Calu3 (cell line): ENCODE data around the gene SIGLEC8. TPM values are rescaled to one million over a fixed set of nuclear protein-coding genes. Genes with fewer than 3 reads are reported as not detected.

Experiments
- BruUV-seq: library from RNA; stranded (reverse); fragments of 400-500 nt; replicated peaks from 2 replicates; lab custom pipeline; 2021; lab: Mats Ljungman, UMichigan
- CTCF ChIA-PET: fragments of 300-600 bp; sonication (Branson Sonifier 250); formaldehyde crosslinking; loops from one replicate; lab custom pipeline; 2022; ENCODE audit warnings: antibody characterized with exemption; lab: Charles Lee
- DNase-seq: peaks from one replicate; pipeline ENCODE4 v3.0.0; 2022
- H3K27ac Mint-ChIP-seq: one replicate; pipeline ENCODE4 v1.8.0; 2022; ENCODE audit warnings: mixed read lengths; ENCODE audit not compliant: unreplicated experiment
- H3K27me3 Mint-ChIP-seq: one replicate; pipeline ENCODE4 v1.8.0; 2022; ENCODE audit warnings: mixed read lengths; ENCODE audit not compliant: unreplicated experiment
- H3K36me3 Mint-ChIP-seq: one replicate; pipeline ENCODE4 v1.8.0; 2022; ENCODE audit warnings: mild to moderate bottlenecking, moderate library complexity, mixed read lengths; ENCODE audit not compliant: insufficient read depth, unreplicated experiment
- H3K4me1 Mint-ChIP-seq: one replicate; pipeline ENCODE4 v1.8.0; 2022; ENCODE audit warnings: mild to moderate bottlenecking, low read depth, mixed read lengths; ENCODE audit not compliant: unreplicated experiment
- H3K4me3 Mint-ChIP-seq: one replicate; pipeline ENCODE4 v1.8.0; 2022; ENCODE audit warnings: mild to moderate bottlenecking, low read depth, moderate library complexity, mixed read lengths; ENCODE audit not compliant: unreplicated experiment
- H3K9me3 Mint-ChIP-seq: one replicate; pipeline ENCODE4 v1.8.0; 2022; ENCODE audit warnings: low read depth, mixed read lengths; ENCODE audit not compliant: unreplicated experiment
- intact Hi-C: fragments of 100-400 bp; cut with micrococcal nuclease; formaldehyde crosslinking; loops from one replicate; pipeline ENCODE4 v1.10.0; 2022; ENCODE audit not compliant: unreplicated experiment
- total RNA-seq: library from RNA; stranded (reverse); gene quantifications from 2 replicates; pipeline ENCODE4 v1.2.3, GENCODE V29; 2022
- TF ChIP-seq, protein P1 (sequence below): fragments of 200-600 bp; IDR thresholded peaks from one replicate; pipeline ENCODE4 v1.8.0; 2022; ENCODE audit warnings: antibody characterized with exemption; ENCODE audit not compliant: unreplicated experiment

Gene SIGLEC8
- total RNA-seq, 1 experiment from 2014 or later = not detected

GRCh38 chr19:51410950-51411748, 47.1 kb downstream of the SIGLEC8 start:
- no peak overlapping the region for H3K4me3 Mint-ChIP-seq
- H3K9me3 Mint-ChIP-seq = peaks cover 3% of the 10 kb centered on the region
- BruUV-seq = no TSS peak
- TF ChIP-seq, protein P1, sequence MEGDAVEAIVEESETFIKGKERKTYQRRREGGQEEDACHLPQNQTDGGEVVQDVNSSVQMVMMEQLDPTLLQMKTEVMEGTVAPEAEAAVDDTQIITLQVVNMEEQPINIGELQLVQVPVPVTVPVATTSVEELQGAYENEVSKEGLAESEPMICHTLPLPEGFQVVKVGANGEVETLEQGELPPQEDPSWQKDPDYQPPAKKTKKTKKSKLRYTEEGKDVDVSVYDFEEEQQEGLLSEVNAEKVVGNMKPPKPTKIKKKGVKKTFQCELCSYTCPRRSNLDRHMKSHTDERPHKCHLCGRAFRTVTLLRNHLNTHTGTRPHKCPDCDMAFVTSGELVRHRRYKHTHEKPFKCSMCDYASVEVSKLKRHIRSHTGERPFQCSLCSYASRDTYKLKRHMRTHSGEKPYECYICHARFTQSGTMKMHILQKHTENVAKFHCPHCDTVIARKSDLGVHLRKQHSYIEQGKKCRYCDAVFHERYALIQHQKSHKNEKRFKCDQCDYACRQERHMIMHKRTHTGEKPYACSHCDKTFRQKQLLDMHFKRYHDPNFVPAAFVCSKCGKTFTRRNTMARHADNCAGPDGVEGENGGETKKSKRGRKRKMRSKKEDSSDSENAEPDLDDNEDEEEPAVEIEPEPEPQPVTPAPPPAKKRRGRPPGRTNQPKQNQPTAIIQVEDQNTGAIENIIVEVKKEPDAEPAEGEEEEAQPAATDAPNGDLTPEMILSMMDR = no peak
- CTCF ChIA-PET = interaction anchor here (0.7 kb wide), 1 partner anchor 31 kb away, joined by 3 read pairs; no protein-coding TSS in a partner anchor
- peaks cover 67% of the 10 kb centered on the region for H3K27me3 Mint-ChIP-seq
- H3K36me3 Mint-ChIP-seq = no peaks in the 10 kb centered on the region
- no peak overlapping the region for H3K27ac Mint-ChIP-seq
- H3K4me1 Mint-ChIP-seq = no peaks in the 10 kb centered on the region
- no peak for DNase-seq
- intact Hi-C loops = no loop called here

GRCh38 chr19:51407511-51408131, 50.6 kb downstream of the SIGLEC8 start:
- Mint-ChIP-seq H3K9me3 (peaks cover 12% of the 10 kb centered on the region), H3K27ac (no peak overlapping the region), H3K4me1 (no peaks in the 10 kb centered on the region), H3K27me3 (peaks cover 33% of the 10 kb centered on the region), H3K4me3 (no peak overlapping the region), H3K36me3 (no peaks in the 10 kb centered on the region)
- no TSS peak for BruUV-seq
- CTCF ChIA-PET = interaction anchor here (1.0 to 1.8 kb wide), 5 partner anchors 9 to 68 kb away, joined by 3 to 13 read pairs (median 8); partner anchors contain the start of gene VSIG10L
- intact Hi-C loops = loop anchor here (1.0 kb wide), 1 partner anchor 68 kb away; no protein-coding TSS in a partner anchor
- TF ChIP-seq, protein P1 = peak; percentile 51
- peak; percentile 57 for DNase-seq

- intact Hi-C loops = no loop called here
- H3K27ac Mint-ChIP-seq = no peak overlapping the region
- H3K9me3 Mint-ChIP-seq = peaks cover 21% of the 10 kb centered on the region
- no peaks in the 10 kb centered on the region for H3K36me3 Mint-ChIP-seq
- DNase-seq = no peak
- H3K4me1 Mint-ChIP-seq = no peaks in the 10 kb centered on the region
- TF ChIP-seq, protein P1 = no peak
- BruUV-seq = no TSS peak
- CTCF ChIA-PET = no interaction called here
- H3K4me3 Mint-ChIP-seq = no peak overlapping the region
- H3K27me3 Mint-ChIP-seq = no peaks in the 10 kb centered on the region
Observed at GRCh38 chr19:51402117-51402516, 56.1 kb downstream of the SIGLEC8 start.

Other genes with a start within 250 kb of the SIGLEC8 start
- gene CD33, start 233.4 kb downstream of the SIGLEC8 start, total RNA-seq = not detected in 2 replicates
- gene SIGLECL1, start 207.4 kb downstream of the SIGLEC8 start, total RNA-seq = not detected in 2 replicates
- not detected in 2 replicates for gene IGLON5, start 146.8 kb downstream of the SIGLEC8 start, total RNA-seq
- gene VSIG10L, start 116.3 kb downstream of the SIGLEC8 start, total RNA-seq = 3.0 and 3.6 TPM in 2 replicates
- 203 and 213 TPM in 2 replicates for gene ETFB, start 92.1 kb downstream of the SIGLEC8 start, total RNA-seq
- gene CLDND2, start 89.5 kb downstream of the SIGLEC8 start, total RNA-seq = 1.1 and 1.2 TPM in 2 replicates
- not detected in 2 replicates for gene NKG7, start 85.8 kb downstream of the SIGLEC8 start, total RNA-seq
- gene LIM2, start 70.5 kb downstream of the SIGLEC8 start, total RNA-seq = not detected in 2 replicates
- not detected in 2 replicates for gene C19orf84, start 67.9 kb downstream of the SIGLEC8 start, total RNA-seq
- not detected in 2 replicates for gene SIGLEC10, start 40.8 kb downstream of the SIGLEC8 start, total RNA-seq
- not detected in 2 replicates for gene CEACAM18, start 20.1 kb upstream of the SIGLEC8 start, total RNA-seq
- not detected in 2 replicates for gene SIGLEC12, start 43.3 kb upstream of the SIGLEC8 start, total RNA-seq
- not detected in 2 replicates for gene SIGLEC6, start 73.2 kb upstream of the SIGLEC8 start, total RNA-seq
- 10.2 and 16.1 TPM in 2 replicates for gene ZNF175, start 112.8 kb upstream of the SIGLEC8 start, total RNA-seq
- not detected in 2 replicates for gene SIGLEC5, start 171.9 kb upstream of the SIGLEC8 start, total RNA-seq
- not detected in 2 replicates for gene SIGLEC14, start 188.4 kb upstream of the SIGLEC8 start, total RNA-seq
- gene SPACA6, start 234.9 kb upstream of the SIGLEC8 start, total RNA-seq = 30.3 and 33.7 TPM in 2 replicates